Keratinocyte (primary cell): ENCODE data around the gene TNIK.
"Not testable (repeated sequence)": the region's sequence is repeated elsewhere in the genome, so short reads cannot be mapped to it uniquely, and the experiment has no call there.

Experiments used
- CTCF ChIP-seq, 3 experiments: IDR thresholded peaks in 1 of 3; conservative IDR thresholded peaks in 1 of 3; optimal IDR thresholded peaks in 1 of 3; 2 replicates in 2 of 3; 3 replicates in 1 of 3; pipeline versions ENCODE3 to v1.5.1; 2011; ENCODE audit warnings: low read length in 3 of 3, mild to moderate bottlenecking in 3 of 3, moderate library complexity in 2 of 3, control low read depth in 1 of 3, inconsistent platforms in 1 of 3; ENCODE audit not compliant: insufficient read depth in 2 of 3; ENCODE audit errors: extremely low read depth in 1 of 3
- EZH2 ChIP-seq: IDR thresholded peaks from one replicate; pipeline ENCODE4 v1.6.1; 2012; ENCODE audit warnings: inconsistent platforms, mild to moderate bottlenecking, low read length, moderate library complexity

DNA sequence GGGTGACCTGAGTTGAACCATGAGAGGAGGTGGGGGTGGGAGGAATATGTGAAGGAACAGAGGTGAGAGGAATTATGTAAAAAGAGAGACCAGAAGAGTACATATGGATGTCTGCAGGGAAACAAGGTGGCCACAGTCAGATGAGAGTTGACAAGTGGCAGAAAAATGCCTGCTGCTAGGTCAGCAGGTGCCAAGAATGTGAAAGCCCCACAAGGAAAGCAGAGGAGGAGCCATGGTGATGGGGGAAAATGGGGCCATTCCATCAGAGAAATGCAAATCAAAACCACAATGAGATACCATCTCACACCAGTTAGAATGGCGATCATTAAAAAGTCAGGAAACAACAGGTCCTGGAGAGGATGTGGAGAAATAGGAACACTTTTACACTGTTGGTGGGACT is 156.2 kb downstream of the TNIK start:
- not testable (repeated sequence) for TF ChIP-seq CTCF (optimal IDR thresholded peaks at IDR 0.05 in 1 of 3, IDR thresholded peaks at IDR 0.05 in 1 of 3, conservative IDR thresholded peaks at IDR 0.05 in 1 of 3; ENCODE audit: extremely low read depth in 1 of 3, insufficient read depth in 2 of 3, low read length in 3 of 3); EZH2
